HepG2 (cell line): Measurements from ENCODE around the gene ABCF1. TPM values are rescaled to one million over a fixed set of nuclear protein-coding genes. Genes with fewer than 3 reads are reported as not detected.

ENCODE experiments used
- CAMTA2 ChIP-seq: sonication (generic); formaldehyde crosslinking; IDR thresholded peaks from 2 replicates; pipeline ENCODE4 v1.4.0; 2020; ENCODE audit warnings: mild to moderate bottlenecking, missing genetic modification reagents, borderline replicate concordance
- CBFB ChIP-seq: sonication (generic); formaldehyde crosslinking; IDR thresholded peaks from 2 replicates; pipeline ENCODE4 v1.4.0; 2020; ENCODE audit warnings: missing genetic modification reagents
- GLI4 ChIP-seq: sonication (generic); formaldehyde crosslinking; IDR thresholded peaks from 2 replicates; pipeline ENCODE4 v1.5.1; 2020; ENCODE audit warnings: missing genetic modification reagents, mild to moderate bottlenecking, moderate library complexity, borderline replicate concordance
- KDM3A ChIP-seq: IDR thresholded peaks from 2 replicates; pipeline ENCODE4 v1.6.1; 2018; ENCODE audit warnings: low read depth, missing compliant biosample characterization
- KMT2A ChIP-seq: sonication (generic); formaldehyde crosslinking; IDR thresholded peaks from 2 replicates; pipeline ENCODE4 v1.4.0; 2020; ENCODE audit warnings: missing genetic modification reagents
- MEF2D ChIP-seq: sonication (generic); formaldehyde crosslinking; IDR thresholded peaks from 2 replicates; pipeline ENCODE4 v1.5.1; 2020; ENCODE audit warnings: mild to moderate bottlenecking, missing genetic modification reagents
- NR3C1 ChIP-seq: sonication (generic); formaldehyde crosslinking; IDR thresholded peaks from 2 replicates; pipeline ENCODE4 v1.4.0; 2020; ENCODE audit warnings: missing genetic modification reagents
- RFX1 ChIP-seq: fragments of 450-650 bp; IDR thresholded peaks from 2 replicates; pipeline ENCODE4 v1.6.1; 2017
- SNRNP70 ChIP-seq: fragments of 200-400 bp; formaldehyde crosslinking; IDR thresholded peaks from 2 replicates; pipeline ENCODE4 v1.6.1; 2017; ENCODE audit warnings: mild to moderate bottlenecking, low read depth, low read length, moderate library complexity
- SRSF1 ChIP-seq: fragments of 200-400 bp; formaldehyde crosslinking; optimal IDR thresholded peaks from 2 replicates; pipeline ENCODE3; 2017; ENCODE audit warnings: mild to moderate bottlenecking, low read depth, low read length, moderate library complexity
- ZNF180 ChIP-seq: sonication (generic); formaldehyde crosslinking; IDR thresholded peaks from 2 replicates; pipeline ENCODE4 v1.4.0; 2020; ENCODE audit warnings: low read depth, missing genetic modification reagents, borderline replicate concordance
- ZNF367 ChIP-seq: sonication (generic); formaldehyde crosslinking; IDR thresholded peaks from 2 replicates; pipeline ENCODE4 v1.4.0; 2020; ENCODE audit warnings: missing genetic modification reagents, borderline replicate concordance
- ZNF383 ChIP-seq: sonication (generic); formaldehyde crosslinking; IDR thresholded peaks from 2 replicates; pipeline ENCODE4 v1.4.0; 2020; ENCODE audit warnings: missing genetic modification reagents, mild to moderate bottlenecking, borderline replicate concordance
- ZNF430 ChIP-seq: sonication (generic); formaldehyde crosslinking; IDR thresholded peaks from 2 replicates; pipeline ENCODE4 v1.9.0; 2021; ENCODE audit warnings: mild to moderate bottlenecking, missing genetic modification reagents
- ZNF431 ChIP-seq: sonication (generic); formaldehyde crosslinking; IDR thresholded peaks from 2 replicates; pipeline ENCODE4 v1.9.0; 2022; ENCODE audit warnings: missing genetic modification reagents, low read depth, mild to moderate bottlenecking, borderline replicate concordance
- ZNF549 ChIP-seq: sonication (generic); formaldehyde crosslinking; IDR thresholded peaks from 2 replicates; pipeline ENCODE4 v1.5.0; 2020; ENCODE audit warnings: missing genetic modification reagents
- ZNF619 ChIP-seq: sonication (generic); formaldehyde crosslinking; IDR thresholded peaks from 2 replicates; pipeline ENCODE4 v1.4.0; 2020; ENCODE audit warnings: mild to moderate bottlenecking, missing genetic modification reagents
- ZNF775 ChIP-seq: sonication (generic); formaldehyde crosslinking; IDR thresholded peaks from 2 replicates; pipeline ENCODE4 v1.4.0; 2020; ENCODE audit warnings: missing genetic modification reagents, mild to moderate bottlenecking, moderate library complexity, borderline replicate concordance
- polyA plus RNA-seq, 8 experiments: library from polyadenylated mRNA; depleted of rRNA in 3 of 8; stranded (reverse) in 7 of 8; unstranded in 1 of 8; fragments of >200 nt; fragmentation: Illumina TruSeq in 4 of 8; extraction: Trizol in 4 of 8; gene quantifications; 2 replicates each; pipeline versions ENCODE4 v1.2.1 to v1.2.3, GENCODE V29; 2011 to 2016; ENCODE audit warnings: low read depth in 4 of 8, missing spikeins in 1 of 8, mixed read lengths in 1 of 8; ENCODE audit not compliant: insufficient read depth in 1 of 8
- total RNA-seq, 5 experiments: library from RNA; depleted of rRNA; stranded (reverse); fragments of >200 nt; fragmentation: Illumina TruSeq; extraction: Trizol; gene quantifications; 2 replicates each; pipeline ENCODE4 v1.2.3, GENCODE V29; 2016; ENCODE audit warnings: low read depth in 1 of 5
- TF ChIP-seq, protein P1 (sequence below), 2 experiments: fragments of 450-650 bp in 1 of 2; sonication (generic) in 1 of 2; formaldehyde crosslinking; IDR thresholded peaks; 2 replicates each; pipeline versions ENCODE4 v1.5.0 to v1.8.0; 2020 to 2022; ENCODE audit warnings: mild to moderate bottlenecking in 1 of 2, missing genetic modification reagents in 1 of 2
- TF ChIP-seq, protein P2 (sequence below): IDR thresholded peaks from 2 replicates; pipeline ENCODE4 v1.6.1; 2012; ENCODE audit warnings: low read length, improper control_type of control experiment
- TF ChIP-seq, protein P3 (sequence below): sonication (generic); formaldehyde crosslinking; IDR thresholded peaks from 2 replicates; pipeline ENCODE4 v1.8.1; 2023; ENCODE audit warnings: mild to moderate bottlenecking, missing genetic modification reagents
- TF ChIP-seq, protein P4 (sequence below): sonication (generic); formaldehyde crosslinking; IDR thresholded peaks from 2 replicates; pipeline ENCODE4 v1.5.0; 2020; ENCODE audit warnings: missing genetic modification reagents
- TF ChIP-seq, protein P5 (sequence below): sonication (generic); formaldehyde crosslinking; IDR thresholded peaks from 2 replicates; pipeline ENCODE4 v1.5.1; 2020; ENCODE audit warnings: missing genetic modification reagents, mild to moderate bottlenecking, borderline replicate concordance

ABCF1 gene
- total and polyA plus RNA-seq, 2 of the 13 experiments (the other 11 are each of a cell fraction or from before 2014, with no cell fraction given), result 25.4 to 98.9 TPM

DNA sequence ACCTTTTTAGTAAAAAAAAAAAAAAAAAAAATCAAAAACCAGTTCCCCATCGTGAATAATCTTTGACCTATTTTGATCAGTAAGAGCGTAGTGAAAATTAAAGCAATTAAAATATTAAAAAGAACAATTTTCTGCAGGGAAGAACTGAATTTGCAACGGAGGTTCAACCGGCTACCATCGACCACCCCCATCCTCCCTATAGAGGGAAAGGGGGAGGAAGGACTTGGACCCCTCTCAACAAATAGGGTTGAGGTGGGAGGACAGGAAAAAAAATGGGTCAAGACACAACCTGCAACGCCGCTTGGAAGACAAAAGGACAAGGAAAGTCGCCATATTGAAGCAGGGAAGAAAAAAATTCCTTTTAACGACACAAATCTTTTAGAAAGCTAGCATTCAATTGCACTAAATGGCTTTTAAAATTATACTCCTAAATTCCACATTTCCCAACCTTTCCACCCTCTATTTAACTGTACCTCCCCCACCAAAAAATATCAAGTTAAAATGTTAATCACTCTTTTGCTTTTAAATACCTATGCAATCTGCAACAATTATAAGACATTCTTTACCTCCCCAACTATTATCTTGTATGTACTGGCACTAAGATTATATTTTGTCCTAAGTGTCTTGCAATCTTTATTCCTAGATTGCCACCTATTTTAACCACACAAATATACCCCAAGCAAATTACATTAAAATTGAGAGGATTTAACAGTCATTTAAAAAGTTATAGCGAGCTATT, 44.1 kb downstream of the ABCF1 start (continued):
- TF ChIP-seq, protein P1, sequence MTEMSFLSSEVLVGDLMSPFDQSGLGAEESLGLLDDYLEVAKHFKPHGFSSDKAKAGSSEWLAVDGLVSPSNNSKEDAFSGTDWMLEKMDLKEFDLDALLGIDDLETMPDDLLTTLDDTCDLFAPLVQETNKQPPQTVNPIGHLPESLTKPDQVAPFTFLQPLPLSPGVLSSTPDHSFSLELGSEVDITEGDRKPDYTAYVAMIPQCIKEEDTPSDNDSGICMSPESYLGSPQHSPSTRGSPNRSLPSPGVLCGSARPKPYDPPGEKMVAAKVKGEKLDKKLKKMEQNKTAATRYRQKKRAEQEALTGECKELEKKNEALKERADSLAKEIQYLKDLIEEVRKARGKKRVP (CRISPR knock-in tag; IDR thresholded peaks at IDR 0.05), result no peak; a peak in 1 of 4 replicates
- TF ChIP-seq, protein P2, sequence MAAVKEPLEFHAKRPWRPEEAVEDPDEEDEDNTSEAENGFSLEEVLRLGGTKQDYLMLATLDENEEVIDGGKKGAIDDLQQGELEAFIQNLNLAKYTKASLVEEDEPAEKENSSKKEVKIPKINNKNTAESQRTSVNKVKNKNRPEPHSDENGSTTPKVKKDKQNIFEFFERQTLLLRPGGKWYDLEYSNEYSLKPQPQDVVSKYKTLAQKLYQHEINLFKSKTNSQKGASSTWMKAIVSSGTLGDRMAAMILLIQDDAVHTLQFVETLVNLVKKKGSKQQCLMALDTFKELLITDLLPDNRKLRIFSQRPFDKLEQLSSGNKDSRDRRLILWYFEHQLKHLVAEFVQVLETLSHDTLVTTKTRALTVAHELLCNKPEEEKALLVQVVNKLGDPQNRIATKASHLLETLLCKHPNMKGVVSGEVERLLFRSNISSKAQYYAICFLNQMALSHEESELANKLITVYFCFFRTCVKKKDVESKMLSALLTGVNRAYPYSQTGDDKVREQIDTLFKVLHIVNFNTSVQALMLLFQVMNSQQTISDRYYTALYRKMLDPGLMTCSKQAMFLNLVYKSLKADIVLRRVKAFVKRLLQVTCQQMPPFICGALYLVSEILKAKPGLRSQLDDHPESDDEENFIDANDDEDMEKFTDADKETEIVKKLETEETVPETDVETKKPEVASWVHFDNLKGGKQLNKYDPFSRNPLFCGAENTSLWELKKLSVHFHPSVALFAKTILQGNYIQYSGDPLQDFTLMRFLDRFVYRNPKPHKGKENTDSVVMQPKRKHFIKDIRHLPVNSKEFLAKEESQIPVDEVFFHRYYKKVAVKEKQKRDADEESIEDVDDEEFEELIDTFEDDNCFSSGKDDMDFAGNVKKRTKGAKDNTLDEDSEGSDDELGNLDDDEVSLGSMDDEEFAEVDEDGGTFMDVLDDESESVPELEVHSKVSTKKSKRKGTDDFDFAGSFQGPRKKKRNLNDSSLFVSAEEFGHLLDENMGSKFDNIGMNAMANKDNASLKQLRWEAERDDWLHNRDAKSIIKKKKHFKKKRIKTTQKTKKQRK, result no peak
- TF ChIP-seq SRSF1 (no peak), ZNF430 (CRISPR knock-in tag) (no peak), ZNF383 (no peak), KDM3A (no peak), MEF2D (no peak), CAMTA2 (CRISPR knock-in tag) (no peak), SNRNP70 (no peak), ZNF367 (CRISPR knock-in tag) (no peak), ZNF619 (CRISPR knock-in tag) (no peak), KMT2A (CRISPR knock-in tag) (no peak; the same call in 1 of the 2 replicates), CBFB (CRISPR knock-in tag) (no peak), ZNF549 (CRISPR knock-in tag) (no peak), ZNF180 (no peak), NR3C1 (no peak), ZNF431 (CRISPR knock-in tag) (no peak), ZNF775 (CRISPR knock-in tag) (no peak), GLI4 (CRISPR knock-in tag) (no peak), RFX1 (no peak)
- TF ChIP-seq, protein P3, sequence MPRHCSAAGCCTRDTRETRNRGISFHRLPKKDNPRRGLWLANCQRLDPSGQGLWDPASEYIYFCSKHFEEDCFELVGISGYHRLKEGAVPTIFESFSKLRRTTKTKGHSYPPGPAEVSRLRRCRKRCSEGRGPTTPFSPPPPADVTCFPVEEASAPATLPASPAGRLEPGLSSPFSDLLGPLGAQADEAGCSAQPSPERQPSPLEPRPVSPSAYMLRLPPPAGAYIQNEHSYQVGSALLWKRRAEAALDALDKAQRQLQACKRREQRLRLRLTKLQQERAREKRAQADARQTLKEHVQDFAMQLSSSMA, result no peak
- TF ChIP-seq, protein P4, sequence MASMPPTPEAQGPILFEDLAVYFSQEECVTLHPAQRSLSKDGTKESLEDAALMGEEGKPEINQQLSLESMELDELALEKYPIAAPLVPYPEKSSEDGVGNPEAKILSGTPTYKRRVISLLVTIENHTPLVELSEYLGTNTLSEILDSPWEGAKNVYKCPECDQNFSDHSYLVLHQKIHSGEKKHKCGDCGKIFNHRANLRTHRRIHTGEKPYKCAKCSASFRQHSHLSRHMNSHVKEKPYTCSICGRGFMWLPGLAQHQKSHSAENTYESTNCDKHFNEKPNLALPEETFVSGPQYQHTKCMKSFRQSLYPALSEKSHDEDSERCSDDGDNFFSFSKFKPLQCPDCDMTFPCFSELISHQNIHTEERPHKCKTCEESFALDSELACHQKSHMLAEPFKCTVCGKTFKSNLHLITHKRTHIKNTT (CRISPR knock-in tag), result no peak
- TF ChIP-seq, protein P5, sequence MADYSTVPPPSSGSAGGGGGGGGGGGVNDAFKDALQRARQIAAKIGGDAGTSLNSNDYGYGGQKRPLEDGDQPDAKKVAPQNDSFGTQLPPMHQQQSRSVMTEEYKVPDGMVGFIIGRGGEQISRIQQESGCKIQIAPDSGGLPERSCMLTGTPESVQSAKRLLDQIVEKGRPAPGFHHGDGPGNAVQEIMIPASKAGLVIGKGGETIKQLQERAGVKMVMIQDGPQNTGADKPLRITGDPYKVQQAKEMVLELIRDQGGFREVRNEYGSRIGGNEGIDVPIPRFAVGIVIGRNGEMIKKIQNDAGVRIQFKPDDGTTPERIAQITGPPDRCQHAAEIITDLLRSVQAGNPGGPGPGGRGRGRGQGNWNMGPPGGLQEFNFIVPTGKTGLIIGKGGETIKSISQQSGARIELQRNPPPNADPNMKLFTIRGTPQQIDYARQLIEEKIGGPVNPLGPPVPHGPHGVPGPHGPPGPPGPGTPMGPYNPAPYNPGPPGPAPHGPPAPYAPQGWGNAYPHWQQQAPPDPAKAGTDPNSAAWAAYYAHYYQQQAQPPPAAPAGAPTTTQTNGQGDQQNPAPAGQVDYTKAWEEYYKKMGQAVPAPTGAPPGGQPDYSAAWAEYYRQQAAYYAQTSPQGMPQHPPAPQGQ, result no peak
